Glomerular visceral epithelial cell (primary cell): ENCODE results near the gene LHPP.
"Not testable (repeated sequence)": the region's sequence is repeated elsewhere in the genome, so short reads cannot be mapped to it uniquely, and the experiment has no call there.

Source experiments
- DNase-seq: peaks from one replicate; pipeline ENCODE4 v3.0.0-alpha.2; 2016; ENCODE audit errors: extremely low spot score

LHPP gene

GRCh38 chr10:124461642-124462347 lies at the start of gene LHPP:
Gene LHPP, plus strand, starts transcription at chr10:124461823. Its CDS starts 40 bp downstream, at chr10:124461863.
- DNase-seq, result peak; percentile 81

- DNase-seq, result no peak
Observed at GRCh38 chr10:124414076-124414475, 47.5 kb upstream of the LHPP start.

DNA sequence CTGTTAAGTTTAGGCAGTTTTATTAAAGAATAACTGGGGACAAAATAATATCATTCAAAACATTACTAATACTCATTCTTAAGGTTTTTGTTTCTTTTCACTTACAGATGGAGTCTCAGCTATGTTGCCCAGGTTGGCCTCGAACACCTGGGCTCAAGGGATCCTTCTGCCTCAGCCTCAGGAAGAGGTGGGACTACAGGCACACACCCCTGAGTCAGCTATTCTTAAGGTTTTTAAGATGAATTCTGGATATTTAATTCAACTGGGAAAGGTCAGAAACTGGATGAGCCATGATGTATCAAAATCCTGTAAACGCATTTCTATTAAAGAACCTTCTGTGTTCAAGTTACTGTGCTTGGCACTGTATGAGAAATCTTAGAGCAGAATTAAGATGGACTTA lies 46.4 kb upstream of the LHPP start:
- DNase-seq, result no peak

DNA sequence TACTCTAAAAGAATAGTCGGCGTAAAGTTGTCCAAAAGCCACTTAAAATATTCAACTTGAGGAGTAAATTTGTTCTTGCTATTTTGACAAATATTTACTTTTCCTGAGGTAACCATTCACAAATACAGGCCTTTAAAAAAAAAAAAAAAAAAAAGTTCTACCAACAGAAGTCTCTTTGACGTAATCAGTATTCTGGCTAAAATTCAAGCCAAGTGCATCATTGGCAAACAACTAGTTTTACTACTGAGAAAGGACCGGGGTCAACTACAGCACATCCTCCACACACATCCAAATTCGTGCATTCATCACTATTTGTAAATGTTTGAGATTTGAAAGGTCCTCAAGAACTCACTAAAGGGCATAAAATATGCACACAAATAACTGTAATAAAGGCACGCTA lies 44.9 kb upstream of the LHPP start:
- DNase-seq, result no peak

GRCh38 chr10:124417895-124418725 lies 43.5 kb upstream of the LHPP start:
- DNase-seq, result peak; percentile 58

- peak; percentile 96 for DNase-seq
Observed at GRCh38 chr10:124418726-124419501, 42.7 kb upstream of the LHPP start, which contains the start of gene OAT. Gene OAT, minus strand, starts transcription at chr10:124418923. Its CDS starts 6,752 bp downstream, at chr10:124412171.

- DNase-seq, result no peak
Observed at GRCh38 chr10:124419635-124420034, 42.0 kb upstream of the LHPP start.

- DNase-seq, result no peak
Observed at GRCh38 chr10:124420254-124420653, 41.4 kb upstream of the LHPP start.

GRCh38 chr10:124422742-124423141 lies 38.9 kb upstream of the LHPP start:
- DNase-seq, result no peak

DNA sequence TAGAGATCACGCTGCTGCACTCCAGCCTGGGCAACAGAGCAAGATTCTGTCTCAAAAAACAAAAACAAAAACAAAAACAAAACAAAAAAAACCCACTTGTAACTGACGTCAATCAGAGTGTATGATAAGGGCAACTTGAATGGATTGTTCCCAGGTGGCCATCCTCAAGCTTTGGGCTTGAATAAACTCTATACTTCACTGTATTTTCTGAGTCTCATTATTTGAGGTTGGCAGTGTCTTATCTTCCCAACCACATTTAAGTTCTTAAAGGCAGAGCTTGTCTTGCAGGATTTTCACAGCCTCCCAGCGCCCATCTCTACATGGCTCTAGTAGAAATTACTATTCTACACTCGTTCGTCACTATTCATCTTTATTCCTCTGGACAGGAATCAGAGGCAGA lies 37.8 kb upstream of the LHPP start:
- no peak for DNase-seq

DNA sequence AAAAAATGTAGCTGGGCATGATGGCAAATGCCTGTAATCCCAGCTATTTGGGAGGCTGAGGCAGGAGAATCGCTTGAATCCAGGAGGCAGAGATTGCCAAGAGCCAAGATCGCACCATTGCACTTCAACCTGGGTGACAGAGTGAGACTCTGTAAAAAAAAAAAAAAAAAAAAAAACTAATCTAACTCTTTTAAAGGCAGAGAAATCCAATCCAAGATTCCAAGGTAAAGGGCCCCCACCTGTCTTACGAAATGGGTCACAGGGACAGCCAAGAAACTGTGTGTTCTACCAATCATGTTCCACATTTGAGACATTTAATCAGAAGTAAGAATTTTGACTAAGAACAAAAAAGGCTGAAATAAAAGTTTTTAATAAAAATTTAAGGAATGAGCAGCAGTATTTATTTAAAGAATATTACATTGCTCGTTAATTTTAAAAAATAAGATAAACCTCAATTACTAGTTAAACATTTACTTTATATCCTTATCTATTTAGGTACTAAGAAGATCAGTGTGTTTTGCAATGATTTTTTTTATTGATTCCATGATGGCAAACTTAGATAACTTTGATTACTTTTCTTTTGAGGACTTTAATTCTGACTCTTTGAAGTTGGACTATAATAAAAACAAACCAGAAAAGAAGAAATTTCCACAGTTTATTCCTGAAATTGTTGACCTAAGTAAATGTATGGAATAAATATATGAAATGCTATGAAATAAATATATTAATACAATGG lies 36.2 kb upstream of the LHPP start:
- DNase-seq, result no peak

GRCh38 chr10:124428207-124428777 lies 33.3 kb upstream of the LHPP start:
- no peak for DNase-seq

DNA sequence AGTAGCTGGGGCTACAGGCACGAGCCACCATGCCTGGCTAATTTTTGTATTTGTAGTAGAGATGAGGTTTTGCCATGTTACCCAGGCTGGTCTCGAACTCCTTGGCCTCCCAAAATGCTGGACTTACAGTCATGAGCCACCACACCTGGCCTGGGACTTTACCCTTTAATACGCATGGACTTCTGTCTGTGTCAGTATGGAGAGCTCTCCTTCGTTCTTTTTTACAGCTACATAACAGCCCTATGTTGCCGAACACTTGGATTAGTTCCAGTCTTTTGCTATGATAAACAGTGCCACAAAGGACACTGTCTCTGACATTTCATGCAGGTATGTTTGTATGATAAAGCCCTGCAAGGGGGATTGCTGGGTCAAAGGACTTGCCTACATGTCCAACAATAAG lies 32.0 kb upstream of the LHPP start:
- DNase-seq, result no peak

GRCh38 chr10:124430077-124430476 lies 31.5 kb upstream of the LHPP start:
- DNase-seq, result no peak

GRCh38 chr10:124433461-124433860 lies 28.2 kb upstream of the LHPP start:
- no peak for DNase-seq

DNA sequence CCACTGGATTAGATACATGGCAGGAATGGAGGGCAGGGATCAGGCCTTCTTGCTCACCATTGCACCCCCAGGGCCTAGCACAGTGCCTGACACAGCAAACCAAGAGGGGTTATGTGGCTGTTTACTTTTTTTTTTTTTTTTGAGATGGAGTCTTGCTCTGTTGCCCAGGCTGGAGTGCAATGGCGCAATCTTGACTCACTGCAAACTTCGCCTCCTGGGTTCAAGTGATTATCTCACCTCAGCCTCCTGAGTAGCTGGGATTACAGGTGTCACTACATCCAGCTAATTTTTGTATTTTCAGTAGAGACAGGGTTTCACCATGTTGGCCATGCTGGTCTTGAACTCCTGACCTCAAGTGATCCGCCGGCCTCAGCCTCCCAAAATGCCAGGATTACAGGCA lies 25.9 kb upstream of the LHPP start:
- DNase-seq, result not testable (repeated sequence)

GRCh38 chr10:124436191-124436638 lies 25.4 kb upstream of the LHPP start:
- no peak for DNase-seq

DNA sequence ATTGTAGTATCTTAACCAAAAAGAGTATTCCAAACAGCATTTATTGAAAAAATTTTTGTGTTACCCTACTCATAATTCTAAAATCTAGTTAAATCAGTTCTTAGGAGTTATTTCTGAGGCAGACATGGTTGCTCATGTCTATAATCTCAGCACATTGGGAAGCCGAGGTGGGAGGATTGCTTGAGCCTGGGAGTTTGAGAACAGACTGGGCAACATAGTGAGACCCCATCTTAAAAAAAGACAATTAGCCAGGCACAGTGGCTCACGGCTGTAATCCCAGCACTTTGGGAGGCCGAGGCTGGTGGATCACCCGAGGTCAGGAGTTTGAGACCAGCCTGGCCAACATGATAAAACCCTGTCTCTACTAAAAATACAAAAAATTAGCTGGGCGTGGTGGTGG lies 19.9 kb upstream of the LHPP start:
- not testable (repeated sequence) for DNase-seq

DNA sequence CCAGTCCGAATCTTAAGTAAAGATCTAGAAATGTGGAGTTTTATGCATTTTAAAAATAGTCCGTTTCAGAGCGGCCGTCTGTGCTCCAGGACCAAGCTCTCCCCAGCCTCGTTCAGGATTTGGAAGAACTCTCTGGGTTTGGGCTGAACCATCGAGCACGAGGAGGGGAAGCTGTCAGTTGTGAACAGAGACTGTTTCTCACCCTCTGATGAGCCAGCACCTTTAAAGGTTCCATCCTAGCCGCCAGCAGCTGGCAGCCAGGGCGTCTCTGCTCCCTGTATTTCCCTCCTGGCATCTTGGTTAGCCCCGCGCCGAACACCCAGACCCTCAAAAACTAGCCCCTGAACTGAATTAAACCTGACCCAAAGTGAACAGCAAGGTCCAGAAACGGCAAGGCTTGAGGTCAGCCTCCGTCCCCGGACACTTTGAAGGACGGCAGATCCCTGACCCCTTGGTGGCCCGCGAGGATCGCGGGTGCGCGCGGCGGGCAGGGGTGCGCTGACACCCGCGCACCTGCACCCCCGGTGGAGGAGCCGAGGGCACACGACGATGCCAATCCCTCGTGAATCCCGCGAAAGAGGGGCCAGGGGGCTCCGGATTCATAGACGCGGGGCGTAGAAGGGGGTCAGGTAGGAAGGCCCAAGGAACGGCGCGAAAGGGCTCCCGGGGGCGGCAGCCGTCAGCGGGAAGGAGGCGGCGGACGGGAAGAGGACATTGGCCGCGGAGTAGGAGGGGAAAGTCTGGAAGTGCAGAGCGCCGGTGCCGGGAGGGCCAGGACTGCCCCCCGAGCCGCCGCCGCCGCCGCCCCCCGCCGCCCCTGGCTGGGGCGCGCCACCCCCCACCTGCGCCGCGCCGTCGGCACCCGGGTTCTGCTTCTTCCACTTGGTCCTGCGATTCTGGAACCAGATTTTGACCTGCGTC lies 14.5 kb upstream of the LHPP start:
- DNase-seq, result no peak
